Keratinocyte (primary cell): ENCODE measurements around the gene IL22RA1. TPM values are rescaled to one million over a fixed set of nuclear protein-coding genes. Genes with fewer than 3 reads are reported as not detected.

Experiments
- DNase-seq: peaks from one replicate; pipeline ENCODE4 v3.0.0-alpha.2; 2011; ENCODE audit warnings: low read depth, missing footprints, low spot score
- FAIRE-seq: peaks from 2 replicates; lab custom pipeline; 2011; peaks lifted over from hg19 to GRCh38; lab: Jason Lieb, UNC
- H2AFZ ChIP-seq: 2 replicates; pipeline ENCODE4 v1.6.0; 2012; ENCODE audit warnings: low read length, control low read depth, inconsistent platforms; ENCODE audit not compliant: control insufficient read depth
- H3K27ac ChIP-seq: 2 replicates; pipeline ENCODE4 v1.5.1; 2011; ENCODE audit warnings: low read length; ENCODE audit not compliant: control insufficient read depth, insufficient read depth
- H3K27me3 ChIP-seq: 3 replicates; pipeline ENCODE4 v1.6.0; 2011; ENCODE audit warnings: low read length; ENCODE audit not compliant: control insufficient read depth, insufficient read depth; ENCODE audit errors: extremely low read depth
- H3K36me3 ChIP-seq, 2 experiments: 2 replicates in 1 of 2; 3 replicates in 1 of 2; pipeline ENCODE4 v1.5.1; 2011; ENCODE audit warnings: low read length in 2 of 2, mild to moderate bottlenecking in 1 of 2; ENCODE audit not compliant: control insufficient read depth in 2 of 2, insufficient read depth in 2 of 2; ENCODE audit errors: extremely low read depth in 1 of 2
- H3K4me1 ChIP-seq: 3 replicates; pipeline ENCODE4 v1.5.1; 2011; ENCODE audit warnings: low read length; ENCODE audit not compliant: control insufficient read depth, insufficient read depth; ENCODE audit errors: extremely low read depth
- H3K4me2 ChIP-seq: 3 replicates; pipeline ENCODE4 v1.6.0; 2011; ENCODE audit warnings: low read depth, low read length; ENCODE audit not compliant: control insufficient read depth, insufficient read depth; ENCODE audit errors: extremely low read depth
- H3K4me3 ChIP-seq, 3 experiments: fragments of 200-600 bp in 1 of 3; sonication (generic) in 1 of 3; 2 replicates in 2 of 3; 3 replicates in 1 of 3; pipeline ENCODE4 v1.5.1; 2011 to 2016; ENCODE audit warnings: low read length in 3 of 3, mild to moderate bottlenecking in 3 of 3, control low read depth in 2 of 3, inconsistent platforms in 1 of 3, low read depth in 1 of 3, mixed read lengths in 1 of 3, mixed run types in 1 of 3, moderate library complexity in 1 of 3; ENCODE audit not compliant: control insufficient read depth in 2 of 3, insufficient read depth in 2 of 3; ENCODE audit errors: extremely low read depth in 1 of 3
- H3K79me2 ChIP-seq: 2 replicates; pipeline ENCODE4 v1.6.0; 2012; ENCODE audit warnings: low read length; ENCODE audit not compliant: control insufficient read depth, insufficient read depth
- H3K9ac ChIP-seq: 3 replicates; pipeline ENCODE4 v1.6.0; 2011; ENCODE audit warnings: low read length; ENCODE audit not compliant: control insufficient read depth, insufficient read depth; ENCODE audit errors: extremely low read depth
- H3K9me1 ChIP-seq: 3 replicates; pipeline ENCODE4 v1.6.0; 2011; ENCODE audit warnings: low read length; ENCODE audit not compliant: control insufficient read depth, insufficient read depth; ENCODE audit errors: extremely low read depth
- H3K9me3 ChIP-seq: 2 replicates; pipeline ENCODE4 v1.5.1; 2012; ENCODE audit warnings: low read depth, low read length; ENCODE audit not compliant: control insufficient read depth
- H4K20me1 ChIP-seq: 3 replicates; pipeline ENCODE4 v1.6.0; 2011; ENCODE audit warnings: low read length; ENCODE audit not compliant: control insufficient read depth, insufficient read depth; ENCODE audit errors: extremely low read depth
- EZH2 ChIP-seq: IDR thresholded peaks from one replicate; pipeline ENCODE4 v1.6.1; 2012; ENCODE audit warnings: inconsistent platforms, mild to moderate bottlenecking, low read length, moderate library complexity
- dilution Hi-C: fragments of 300-500 bp; cut with MboI; formaldehyde crosslinking; loops from one replicate; pipeline ENCODE4 v1.7.0; 2020; ENCODE audit warnings: low sequenced_read_pairs; ENCODE audit not compliant: extremely low pct_ligation_motif_present
- polyA plus RNA-seq, 5 experiments: library from polyadenylated mRNA; depleted of rRNA in 3 of 5; stranded (reverse) in 3 of 5; stranded (forward) in 1 of 5; unstranded in 1 of 5; fragments of >200 nt; gene quantifications; 1 replicate in 1 of 5; 2 replicates in 3 of 5; 3 replicates in 1 of 5; pipeline versions ENCODE4 v1.2.1 to v1.2.3, GENCODE V29; 2011 to 2012; ENCODE audit warnings: missing spikeins in 2 of 5, low read depth in 1 of 5, low replicate concordance in 1 of 5
- TF ChIP-seq, protein P1 (sequence below), 3 experiments: IDR thresholded peaks in 1 of 3; conservative IDR thresholded peaks in 1 of 3; optimal IDR thresholded peaks in 1 of 3; 2 replicates in 2 of 3; 3 replicates in 1 of 3; pipeline versions ENCODE3 to v1.5.1; 2011; ENCODE audit warnings: low read length in 3 of 3, mild to moderate bottlenecking in 3 of 3, moderate library complexity in 2 of 3, control low read depth in 1 of 3, inconsistent platforms in 1 of 3; ENCODE audit not compliant: insufficient read depth in 2 of 3; ENCODE audit errors: extremely low read depth in 1 of 3

The IL22RA1 gene
- polyA plus RNA-seq, 1 donor (not counting 4 experiments of a cell fraction or from before 2014, with no cell fraction given) = 1.7 TPM

DNA sequence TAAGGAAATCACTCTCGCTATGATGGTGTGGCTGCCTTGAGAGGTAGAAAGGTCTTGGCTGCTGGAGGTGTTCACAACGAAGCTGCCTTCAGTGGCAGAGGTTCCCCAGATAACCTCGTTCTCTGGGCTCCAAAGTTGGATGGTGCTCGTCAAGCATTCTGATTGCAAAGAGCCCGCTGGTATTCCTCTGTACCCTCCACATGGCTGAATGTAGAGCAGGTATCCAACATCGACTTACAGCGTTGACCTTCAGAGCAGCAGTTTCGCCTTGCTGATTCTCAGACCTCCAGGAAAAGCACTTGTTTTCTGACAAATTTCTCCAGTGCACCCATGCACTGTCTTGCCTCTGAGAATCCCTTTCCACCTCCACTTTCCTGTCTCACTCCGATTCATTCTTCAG lies 4.3 kb upstream of the IL22RA1 start:
- no peaks in the 10 kb centered on the region for H3K79me2 ChIP-seq
- H3K9me3 ChIP-seq = no peaks in the 10 kb centered on the region
- no peaks in the 10 kb centered on the region for H3K27me3 ChIP-seq
- H4K20me1 ChIP-seq = no peaks in the 10 kb centered on the region
- H3K4me2 ChIP-seq = no peak overlapping the region
- peaks cover 33% of the 10 kb centered on the region for H3K4me1 ChIP-seq
- H3K36me3 ChIP-seq = no peaks in the 10 kb centered on the region
- FAIRE-seq (no peak), DNase-seq (no peak)
- H3K4me3 ChIP-seq = no peak overlapping the region
- H2AFZ ChIP-seq = no peak overlapping the region
- TF ChIP-seq, protein P1, sequence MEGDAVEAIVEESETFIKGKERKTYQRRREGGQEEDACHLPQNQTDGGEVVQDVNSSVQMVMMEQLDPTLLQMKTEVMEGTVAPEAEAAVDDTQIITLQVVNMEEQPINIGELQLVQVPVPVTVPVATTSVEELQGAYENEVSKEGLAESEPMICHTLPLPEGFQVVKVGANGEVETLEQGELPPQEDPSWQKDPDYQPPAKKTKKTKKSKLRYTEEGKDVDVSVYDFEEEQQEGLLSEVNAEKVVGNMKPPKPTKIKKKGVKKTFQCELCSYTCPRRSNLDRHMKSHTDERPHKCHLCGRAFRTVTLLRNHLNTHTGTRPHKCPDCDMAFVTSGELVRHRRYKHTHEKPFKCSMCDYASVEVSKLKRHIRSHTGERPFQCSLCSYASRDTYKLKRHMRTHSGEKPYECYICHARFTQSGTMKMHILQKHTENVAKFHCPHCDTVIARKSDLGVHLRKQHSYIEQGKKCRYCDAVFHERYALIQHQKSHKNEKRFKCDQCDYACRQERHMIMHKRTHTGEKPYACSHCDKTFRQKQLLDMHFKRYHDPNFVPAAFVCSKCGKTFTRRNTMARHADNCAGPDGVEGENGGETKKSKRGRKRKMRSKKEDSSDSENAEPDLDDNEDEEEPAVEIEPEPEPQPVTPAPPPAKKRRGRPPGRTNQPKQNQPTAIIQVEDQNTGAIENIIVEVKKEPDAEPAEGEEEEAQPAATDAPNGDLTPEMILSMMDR (optimal IDR thresholded peaks at IDR 0.05 in 1 of 3, IDR thresholded peaks at IDR 0.05 in 1 of 3, conservative IDR thresholded peaks at IDR 0.05 in 1 of 3; ENCODE audit: extremely low read depth in 1 of 3, insufficient read depth in 2 of 3, low read length in 3 of 3) = no peak
- TF ChIP-seq EZH2 = no peak
- no peaks in the 10 kb centered on the region for H3K9me1 ChIP-seq
- no peak overlapping the region for H3K27ac ChIP-seq
- H3K9ac ChIP-seq = no peak overlapping the region
- dilution Hi-C loops = no loop called here

DNA sequence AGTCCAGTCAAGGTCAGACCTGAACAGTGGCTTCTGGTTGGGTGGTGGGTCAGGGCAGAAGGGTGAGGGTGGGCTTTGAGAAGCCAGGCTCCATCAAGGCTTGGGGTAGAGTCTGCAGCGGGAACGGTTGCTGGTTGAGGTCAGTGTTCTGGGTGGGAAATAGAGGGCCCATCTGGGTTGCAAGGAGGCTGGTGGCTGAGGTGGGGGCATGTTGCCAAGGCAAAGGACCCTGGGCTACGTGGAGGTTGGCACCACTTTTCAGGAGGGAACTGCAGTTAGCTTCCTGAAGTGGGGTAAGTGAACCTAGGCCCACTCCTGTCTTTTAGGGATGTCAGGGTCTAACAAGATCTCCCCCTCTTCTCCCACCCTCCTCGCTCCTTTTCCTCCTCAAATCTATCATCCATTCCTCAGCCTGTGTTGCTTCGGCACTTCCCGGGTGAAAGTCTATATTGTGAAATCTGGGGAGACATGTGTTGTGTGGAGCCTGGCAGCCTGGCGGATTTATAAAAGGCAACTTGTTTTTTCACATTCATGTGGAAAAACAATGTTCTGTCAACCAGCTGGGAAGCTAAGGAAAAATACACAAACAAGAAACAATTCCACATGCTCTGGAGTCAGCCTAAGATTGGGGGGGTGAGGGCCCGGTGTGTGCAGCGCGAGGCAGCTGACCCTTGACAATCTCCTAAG lies 1.5 kb downstream of the IL22RA1 start:
- Histone ChIP-seq H3K9me3 (no peaks in the 10 kb centered on the region), H3K9me1 (no peaks in the 10 kb centered on the region), H3K27ac (no peak overlapping the region), H3K9ac (no peak overlapping the region), H3K79me2 (no peaks in the 10 kb centered on the region), H4K20me1 (no peaks in the 10 kb centered on the region), H3K4me1 (peaks cover 18% of the 10 kb centered on the region), H3K4me2 (no peak overlapping the region), H3K27me3 (no peaks in the 10 kb centered on the region), H2AFZ (no peak overlapping the region), H3K36me3 (no peaks in the 10 kb centered on the region), H3K4me3 (no peak overlapping the region)
- dilution Hi-C loops = no loop called here
- no peak for DNase-seq
- FAIRE-seq = no peak
- TF ChIP-seq, protein P1 (optimal IDR thresholded peaks at IDR 0.05 in 1 of 3, IDR thresholded peaks at IDR 0.05 in 1 of 3, conservative IDR thresholded peaks at IDR 0.05 in 1 of 3; ENCODE audit: extremely low read depth in 1 of 3, insufficient read depth in 2 of 3, low read length in 3 of 3) = no peak
- no peak for TF ChIP-seq EZH2
